ENCODE data around the gene LSP1.

The LSP1 gene

GRCh38 chr11:1862588-1863351, 9.9 kb downstream of the LSP1 start:
- no peak for TF ChIP-seq POLR2A (IDR thresholded peaks at IDR 0.05; ENCODE audit: extremely low read depth, insufficient read length)
- no peak for TF ChIP-seq MYC (IDR thresholded peaks at IDR 0.05; ENCODE audit: low read depth, low read length)
- TF ChIP-seq CTCF (IDR thresholded peaks at IDR 0.05; ENCODE audit: low read depth, low read length): no peak
- TF ChIP-seq MAX (IDR thresholded peaks at IDR 0.05; ENCODE audit: low read depth, low read length): no peak
- no peak for DNase-seq (ENCODE audit: low read depth)

GRCh38 chr11:1863352-1864216, 10.7 kb downstream of the LSP1 start:
- no peak overlapping the region for H3K4me3 ChIP-seq (ENCODE audit: low read depth, low read length)
- TF ChIP-seq CTCF (IDR thresholded peaks at IDR 0.05; ENCODE audit: low read depth, low read length) (no peak), MYC (IDR thresholded peaks at IDR 0.05; ENCODE audit: low read depth, low read length) (peak; percentile 47; the same call in 1 of the 2 replicates), POLR2A (IDR thresholded peaks at IDR 0.05; ENCODE audit: extremely low read depth, insufficient read length) (no peak), MAX (IDR thresholded peaks at IDR 0.05; ENCODE audit: low read depth, low read length) (peak; percentile 56; the same call in 1 of the 2 replicates)
- peak; percentile 68 for DNase-seq (ENCODE audit: low read depth)

More at GRCh38 chr11:1862588-1863351, 9.9 kb downstream of the LSP1 start:
- H3K4me3 ChIP-seq (ENCODE audit: low read depth, low read length): no peak overlapping the region

- H3K4me3 ChIP-seq (ENCODE audit: low read depth, low read length): no peak overlapping the region
- DNase-seq (ENCODE audit: low read depth): no peak
- TF ChIP-seq POLR2A (IDR thresholded peaks at IDR 0.05; ENCODE audit: extremely low read depth, insufficient read length) (no peak), MAX (IDR thresholded peaks at IDR 0.05; ENCODE audit: low read depth, low read length) (no peak), MYC (IDR thresholded peaks at IDR 0.05; ENCODE audit: low read depth, low read length) (no peak), CTCF (IDR thresholded peaks at IDR 0.05; ENCODE audit: low read depth, low read length) (no peak)
Observed at GRCh38 chr11:1864231-1864630, 11.3 kb downstream of the LSP1 start.

- DNase-seq (ENCODE audit: low read depth): no peak
- TF ChIP-seq MYC (IDR thresholded peaks at IDR 0.05; ENCODE audit: low read depth, low read length) (no peak), MAX (IDR thresholded peaks at IDR 0.05; ENCODE audit: low read depth, low read length) (no peak), POLR2A (IDR thresholded peaks at IDR 0.05; ENCODE audit: extremely low read depth, insufficient read length) (no peak), CTCF (IDR thresholded peaks at IDR 0.05; ENCODE audit: low read depth, low read length) (no peak)
- no peak overlapping the region for H3K4me3 ChIP-seq (ENCODE audit: low read depth, low read length)
Observed at GRCh38 chr11:1864831-1865665, 12.2 kb downstream of the LSP1 start.

GRCh38 chr11:1866226-1866625, 13.3 kb downstream of the LSP1 start:
- TF ChIP-seq CTCF (IDR thresholded peaks at IDR 0.05; ENCODE audit: low read depth, low read length) (no peak), MYC (IDR thresholded peaks at IDR 0.05; ENCODE audit: low read depth, low read length) (no peak), MAX (IDR thresholded peaks at IDR 0.05; ENCODE audit: low read depth, low read length) (no peak), POLR2A (IDR thresholded peaks at IDR 0.05; ENCODE audit: extremely low read depth, insufficient read length) (no peak)
- no peak for DNase-seq (ENCODE audit: low read depth)
- H3K4me3 ChIP-seq (ENCODE audit: low read depth, low read length): no peak overlapping the region

Measured in NB4 (cell line).